K562 (cell line): Measurements from ENCODE around the gene ACP4. TPM values are rescaled to one million over a fixed set of nuclear protein-coding genes. Genes with fewer than 3 reads are reported as not detected.
A peak's percentile ranks its signal among the peaks of the same experiment; 100 is the strongest.

Experiments
- BRD9 ChIP-seq: fragments of 450-650 bp; IDR thresholded peaks from 2 replicates; pipeline ENCODE4 v1.6.1; 2018; ENCODE audit warnings: low read depth; ENCODE audit not compliant: partially characterized antibody
- HDAC1 ChIP-seq, 2 experiments: fragments of 450-650 bp; IDR thresholded peaks; 2 replicates each; pipeline ENCODE4 v1.6.1; 2016 to 2017; ENCODE audit warnings: inconsistent platforms in 1 of 2, mild to moderate bottlenecking in 1 of 2, moderate library complexity in 1 of 2
- HNRNPUL1 ChIP-seq: fragments of 200-400 bp; formaldehyde crosslinking; IDR thresholded peaks from 2 replicates; pipeline ENCODE4 v1.6.1; 2017; ENCODE audit warnings: low read length
- IFI16 ChIP-seq: fragments of 250-450 bp; sonication (Bioruptor Pico); IDR thresholded peaks from 2 replicates; pipeline ENCODE4 v2.1.2; 2022; ENCODE audit warnings: mild to moderate bottlenecking, inconsistent platforms
- MGA ChIP-seq: fragments of 450-650 bp; IDR thresholded peaks from 2 replicates; pipeline ENCODE4 v1.6.1; 2016; ENCODE audit warnings: mild to moderate bottlenecking, moderate library complexity
- MYC ChIP-seq, 2 experiments: fragments of 250-450 bp in 1 of 2; sonication (Bioruptor Pico) in 1 of 2; IDR thresholded peaks; 2 replicates each; pipeline versions ENCODE4 v1.5.1 to v1.6.1; 2012 to 2021; ENCODE audit warnings: low read depth in 2 of 2, borderline replicate concordance in 1 of 2, improper control_type of control experiment in 1 of 2, low read length in 1 of 2, mild to moderate bottlenecking in 1 of 2, moderate library complexity in 1 of 2
- SOX6 ChIP-seq: fragments of 450-650 bp; IDR thresholded peaks from 2 replicates; pipeline ENCODE4 v1.6.1; 2014; ENCODE audit warnings: mild to moderate bottlenecking
- STAG1 ChIP-seq: sonication (generic); formaldehyde crosslinking; IDR thresholded peaks from 2 replicates; pipeline ENCODE4 v1.5.0; 2020; ENCODE audit warnings: missing genetic modification reagents, borderline replicate concordance
- UBTF ChIP-seq, 2 experiments: IDR thresholded peaks; 2 replicates each; pipeline ENCODE4 v1.6.1; 2012; ENCODE audit warnings: improper control_type of control experiment in 2 of 2, low read depth in 2 of 2, low read length in 2 of 2, borderline replicate concordance in 1 of 2
- ZBED1 ChIP-seq: IDR thresholded peaks from 2 replicates; pipeline ENCODE4 v1.6.1; 2014
- ZBTB5 ChIP-seq: fragments of 450-650 bp; IDR thresholded peaks from 2 replicates; pipeline ENCODE4 v1.6.1; 2017; ENCODE audit warnings: antibody characterized with exemption
- polyA plus RNA-seq, 8 experiments: library from polyadenylated mRNA; depleted of rRNA in 4 of 8; stranded (reverse) in 5 of 8; unstranded in 3 of 8; fragments of >200 nt; fragmentation: Nextera tagmentation in 2 of 8; fragmentation: Illumina TruSeq in 1 of 8; extraction: Ambion mirVana in 2 of 8; extraction: Trizol in 1 of 8; gene quantifications; 2 replicates each; pipeline versions ENCODE4 v1.2.1 to v1.2.3, GENCODE V29; 2011 to 2014; ENCODE audit warnings: inconsistent platforms in 1 of 8, missing spikeins in 1 of 8
- total RNA-seq, 7 experiments: library from RNA; depleted of rRNA in 6 of 7; stranded (reverse); fragments of >200 nt in 6 of 7; fragmentation: Illumina TruSeq in 2 of 7; extraction: Trizol in 2 of 7; gene quantifications; 2 replicates each; pipeline versions ENCODE4 v1.2.1 to v1.2.3, GENCODE V29; 2011 to 2021; ENCODE audit warnings: low replicate concordance in 1 of 7

The ACP4 gene
- total and polyA plus RNA-seq, 9 of the 15 experiments (the other 6 are each of a cell fraction or from before 2014, with no cell fraction given): not detected

GRCh38 chr19:50835785-50836542 lies 45.7 kb downstream of the ACP4 start (continued):
- TF ChIP-seq ZBTB5: no peak
- peak; percentile 75 for TF ChIP-seq MYC (IDR thresholded peaks at IDR 0.05; ENCODE audit: low read depth, low read length)
- no peak for TF ChIP-seq MYC (CRISPR knock-in tag; IDR thresholded peaks at IDR 0.05; ENCODE audit: borderline replicate concordance, low read depth)
- TF ChIP-seq UBTF (IDR thresholded peaks at IDR 0.05; ENCODE audit: borderline replicate concordance in 1 of 2, low read depth in 2 of 2, low read length in 2 of 2): peak; percentile 56 to 58; a peak in 2 of 4 replicates
- no peak for TF ChIP-seq STAG1
- TF ChIP-seq HDAC1 (IDR thresholded peaks at IDR 0.05): 0 out of 4 replicates have a peak, but pooled peaks of 1 of the 2 experiments have one; percentile 52
- no peak for TF ChIP-seq HNRNPUL1
- no peak for TF ChIP-seq ZBED1
- no peak for TF ChIP-seq IFI16 (CRISPR knock-in tag)
- peak; percentile 24; the same call in 1 of the 2 replicates for TF ChIP-seq SOX6
- no peak for TF ChIP-seq BRD9
- peak; percentile 72 for TF ChIP-seq MGA
